M059J (cell line): ENCODE data around the gene SLC6A18. TPM values are rescaled to one million over a fixed set of nuclear protein-coding genes. Genes with fewer than 3 reads are reported as not detected.

Experiments
- DNase-seq: peaks from one replicate; pipeline ENCODE4 v3.0.0-alpha.2; 2012; ENCODE audit warnings: low read depth
- total RNA-seq: library from RNA; depleted of rRNA; stranded (reverse); fragments of >200 nt; shearing (Covaris generic); gene quantifications from 2 replicates; pipeline ENCODE4 v1.2.3, GENCODE V29; 2014; rRNA removed

The SLC6A18 gene
- not detected in 2 replicates for total RNA-seq

DNA sequence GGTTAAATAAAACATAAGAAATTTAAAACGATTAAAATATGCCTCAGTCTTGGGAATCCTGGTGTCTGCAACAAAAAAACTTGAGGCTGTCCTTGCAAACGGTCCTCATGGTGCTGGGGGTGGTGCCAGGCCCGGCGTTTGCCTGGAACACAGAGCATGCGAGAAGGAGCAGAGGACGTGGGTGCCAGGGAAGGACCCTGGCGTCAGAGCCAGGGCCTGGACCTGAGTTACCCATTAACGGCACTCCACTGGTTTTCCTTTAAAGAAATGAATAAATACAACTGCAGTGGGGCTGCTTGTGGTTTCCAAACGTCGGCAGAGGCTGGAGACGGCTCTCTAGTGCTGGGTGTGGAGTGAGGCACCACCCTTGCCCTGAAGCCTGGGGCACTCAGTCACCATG lies at the start of gene SLC6A18:
Gene SLC6A18 (plus strand): TSS at position 301 of the 400 bp plus-strand sequence. CDS start 97 bp downstream, at position 398.
- no peak for DNase-seq

- no peak for DNase-seq
Measured at GRCh38 chr5:1175801-1176472, 49.2 kb upstream of the SLC6A18 start.

DNA sequence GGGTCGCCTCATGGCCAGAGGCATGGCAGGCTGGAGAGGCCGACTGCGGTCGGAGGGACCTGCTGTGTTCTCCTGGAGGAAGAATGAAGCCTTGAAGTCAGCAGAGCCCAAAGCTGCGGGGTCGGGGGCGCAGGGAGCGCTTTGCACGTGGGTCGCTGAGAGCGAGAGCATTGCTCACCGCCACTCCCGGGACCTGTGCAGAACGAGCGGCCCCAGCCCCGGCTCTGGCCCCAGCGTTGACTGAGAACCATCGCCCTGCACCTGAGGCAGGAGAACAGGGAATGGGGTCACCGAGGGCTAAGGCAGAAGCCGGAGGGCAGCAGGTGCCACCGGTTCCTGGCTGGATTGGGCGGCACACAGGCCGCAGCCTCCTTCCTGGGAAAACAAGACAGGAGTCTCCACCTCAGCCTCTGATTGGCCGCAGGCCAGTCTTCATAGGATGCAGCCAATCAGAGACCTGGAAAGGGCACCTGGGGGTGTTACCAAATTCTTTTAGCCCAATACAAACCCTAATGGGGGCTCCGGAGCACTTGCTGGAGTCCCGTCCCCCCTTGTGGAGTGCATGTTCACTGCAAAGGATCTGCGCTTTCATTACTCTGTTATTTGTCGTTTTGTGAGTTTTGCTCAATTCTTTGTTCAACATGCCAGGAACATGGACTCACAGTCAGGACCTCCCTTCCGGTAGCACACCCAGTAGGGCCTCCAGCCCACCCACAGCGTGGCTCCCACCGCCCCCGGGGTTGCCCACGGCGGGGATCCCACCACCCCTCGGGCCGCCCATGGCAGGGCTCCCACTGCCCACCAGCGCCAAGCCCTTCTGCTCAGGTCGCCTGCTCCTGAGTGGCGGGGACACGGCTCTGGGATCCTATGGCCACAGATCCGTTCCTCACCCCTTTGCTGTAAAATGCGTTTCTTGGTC lies 48.4 kb upstream of the SLC6A18 start:
- DNase-seq: no peak

- no peak for DNase-seq
Measured at GRCh38 chr5:1177826-1178528, 47.2 kb upstream of the SLC6A18 start.

DNA sequence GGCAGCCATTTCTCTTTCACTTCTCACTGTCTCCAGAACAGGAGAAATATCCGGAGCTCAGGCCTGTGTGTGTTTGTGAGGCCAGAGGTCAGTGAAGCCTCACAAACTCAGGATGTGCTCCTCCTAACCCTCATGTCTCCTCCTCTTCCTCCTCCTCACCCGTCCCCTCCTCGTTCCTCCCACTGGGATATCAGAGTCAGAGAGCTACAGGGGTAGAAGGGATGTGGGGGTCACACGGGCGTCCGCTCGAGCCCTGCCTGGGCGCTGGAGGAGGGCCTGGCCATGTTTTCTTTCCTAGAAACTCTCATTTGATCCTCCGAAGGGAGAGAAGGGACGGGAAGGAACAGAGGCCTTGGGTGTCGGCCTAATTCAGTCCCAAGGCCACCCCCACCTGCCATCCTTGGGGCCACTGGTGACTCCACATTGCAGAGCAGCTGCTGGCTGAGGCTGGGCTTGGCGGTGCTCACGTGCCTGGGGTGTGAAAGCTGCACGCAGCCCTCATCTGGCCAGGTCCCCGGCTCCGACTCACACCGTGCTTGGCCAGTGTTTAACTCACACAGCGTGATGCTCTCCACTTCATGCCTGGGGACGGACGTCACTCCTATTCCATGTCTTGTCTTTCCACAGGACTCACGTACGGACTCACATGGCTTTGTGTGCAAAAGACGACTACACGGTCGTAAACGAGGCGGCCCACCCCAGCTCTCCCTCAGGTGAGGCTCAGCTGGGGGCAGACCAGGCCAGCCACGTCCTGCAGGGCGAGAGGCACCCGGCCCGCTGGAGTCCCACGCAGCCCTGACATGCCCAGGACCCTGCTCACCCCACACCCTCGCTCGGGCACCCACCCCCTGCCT lies 46.4 kb upstream of the SLC6A18 start:
- no peak for DNase-seq

GRCh38 chr5:1179383-1179715 lies 45.8 kb upstream of the SLC6A18 start:
- no peak for DNase-seq

DNA sequence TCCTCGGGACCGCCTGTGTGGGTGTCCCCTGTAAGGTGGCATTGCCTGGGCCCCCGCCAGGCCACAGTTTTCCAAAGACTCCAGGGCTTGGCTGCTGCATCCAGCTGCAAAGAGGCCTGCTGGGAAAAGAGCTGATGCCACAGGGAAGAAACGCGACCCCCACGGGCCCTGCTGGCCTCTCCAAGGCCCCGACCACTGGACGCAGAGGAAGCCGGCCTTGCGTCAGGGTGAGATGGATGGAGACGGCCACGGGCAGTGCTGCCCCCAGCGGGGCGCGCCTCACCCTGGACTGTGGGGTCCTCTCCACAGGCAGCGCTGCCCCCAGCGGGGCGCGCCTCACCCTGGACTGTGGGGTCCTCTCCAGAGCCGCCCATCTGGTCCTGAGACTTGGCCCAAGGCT lies 45.1 kb upstream of the SLC6A18 start:
- DNase-seq: no peak

- no peak for DNase-seq
Measured at GRCh38 chr5:1180841-1181271, 44.3 kb upstream of the SLC6A18 start.

GRCh38 chr5:1181451-1182359 lies 43.5 kb upstream of the SLC6A18 start:
- no peak for DNase-seq

DNA sequence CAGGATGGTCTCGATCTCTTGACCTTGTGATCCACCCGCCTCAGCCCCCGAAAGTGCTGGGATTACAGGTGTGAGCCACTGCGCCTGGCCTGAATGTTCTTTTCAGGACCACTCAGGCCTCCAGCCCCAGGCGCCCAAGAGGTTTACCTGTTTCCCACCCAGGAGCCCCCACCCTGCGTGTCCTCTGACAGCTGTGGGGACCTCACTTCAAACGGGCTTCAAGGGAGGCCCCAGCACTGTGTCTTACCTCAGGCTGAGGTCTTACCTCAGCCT lies 42.9 kb upstream of the SLC6A18 start:
- DNase-seq: no peak

- no peak for DNase-seq
Measured at GRCh38 chr5:1182633-1183423, 42.4 kb upstream of the SLC6A18 start.

DNA sequence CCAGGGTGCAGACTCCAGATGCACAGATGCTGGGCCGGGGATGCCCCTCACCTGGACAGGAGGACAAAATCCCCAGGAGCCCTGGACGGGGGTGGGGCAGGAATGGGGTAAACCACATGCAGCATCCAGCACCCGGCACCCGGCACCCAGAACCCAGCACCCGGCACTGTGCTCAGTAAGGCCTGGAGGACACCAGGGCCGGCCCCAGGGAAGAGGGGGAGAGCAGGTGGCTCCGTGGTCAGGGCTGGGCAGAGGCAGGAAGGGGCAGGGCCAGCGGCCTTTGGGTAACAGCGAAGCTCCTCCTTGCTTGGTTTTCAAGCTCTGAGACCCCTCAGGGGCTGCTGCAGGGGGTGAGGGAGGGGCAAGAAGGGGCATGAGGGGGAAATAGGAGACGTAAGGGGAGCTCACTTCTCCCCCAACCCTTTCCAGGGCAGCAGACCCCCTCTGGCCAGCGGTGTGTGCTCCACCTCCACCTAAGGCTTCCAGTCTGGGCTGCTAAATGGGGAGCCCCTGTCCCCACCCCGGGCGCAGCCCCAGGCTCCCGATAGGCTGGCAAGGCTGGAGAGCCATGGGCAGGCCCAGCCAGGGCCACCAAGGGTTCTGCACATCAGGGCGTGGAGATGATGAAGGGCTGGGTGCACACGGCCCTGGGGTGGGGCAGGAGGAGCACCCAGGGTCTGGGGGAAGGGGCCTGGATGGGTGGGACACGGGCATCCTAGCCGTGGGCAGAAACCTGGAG lies 41.6 kb upstream of the SLC6A18 start:
- DNase-seq: no peak

DNA sequence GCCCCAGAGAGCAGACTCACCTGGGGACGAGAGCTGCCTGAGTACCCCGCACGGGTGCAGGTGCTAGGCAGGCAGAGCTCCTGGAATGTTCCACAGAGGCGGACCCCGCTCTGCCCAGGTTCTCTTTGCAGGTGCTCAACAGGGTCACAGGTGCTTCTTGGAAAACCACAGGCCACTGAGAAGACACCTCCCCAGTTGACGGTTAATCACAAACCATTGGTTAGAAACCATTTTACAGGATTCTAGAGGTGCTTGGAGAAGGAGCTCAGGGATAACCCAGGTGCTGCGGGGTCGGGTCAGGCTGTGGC lies 41.1 kb upstream of the SLC6A18 start:
- DNase-seq: no peak

GRCh38 chr5:1184481-1184880 lies 40.7 kb upstream of the SLC6A18 start:
- no peak for DNase-seq

- no peak for DNase-seq
Measured at GRCh38 chr5:1185038-1185627, 40.0 kb upstream of the SLC6A18 start.

DNA sequence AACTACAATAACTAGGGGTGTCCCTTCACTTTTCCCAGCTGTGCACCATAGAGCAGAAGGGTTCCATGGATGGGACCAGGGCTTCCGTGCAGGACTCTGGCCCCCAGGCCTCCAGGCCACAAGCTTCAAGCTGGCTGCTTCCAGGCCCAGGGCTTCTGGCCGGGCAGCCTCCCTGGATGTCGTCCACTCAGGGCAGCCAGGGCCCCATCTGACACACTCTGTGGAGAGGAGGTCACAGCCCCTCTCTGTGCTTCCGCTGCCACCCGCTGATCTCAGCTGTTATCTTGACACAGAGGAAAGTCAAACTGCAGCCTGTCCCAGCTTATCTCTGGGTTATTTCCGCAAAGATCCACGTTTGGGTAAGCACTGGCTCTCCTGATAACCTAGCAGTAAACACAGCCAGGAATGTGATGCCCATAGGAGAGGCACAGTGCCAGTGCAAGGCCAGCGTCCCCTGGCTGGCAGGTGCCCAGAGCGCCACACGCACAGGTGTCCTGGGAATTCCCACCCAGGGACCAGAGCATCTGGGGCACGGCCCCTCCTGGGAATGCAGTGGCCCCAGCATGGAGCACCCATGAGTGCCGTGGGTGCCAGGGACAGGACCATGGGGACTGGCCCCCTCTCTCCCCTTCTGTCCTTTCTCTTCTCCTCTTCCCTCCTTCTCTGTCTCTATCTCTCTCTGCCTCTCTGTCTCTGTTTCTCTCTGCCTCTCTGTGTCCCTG lies 39.4 kb upstream of the SLC6A18 start:
- no peak for DNase-seq

GRCh38 chr5:1186351-1187233 lies 38.6 kb upstream of the SLC6A18 start:
- DNase-seq: no peak
